Endometrial microvascular endothelial cells (primary cell): ENCODE data around the gene NDUFB8. TPM values are rescaled to one million over a fixed set of nuclear protein-coding genes. Genes with fewer than 3 reads are reported as not detected.
"Not testable (repeated sequence)": the region's sequence is repeated elsewhere in the genome, so short reads cannot be mapped to it uniquely, and the experiment has no call there.

Source experiments
- in situ Hi-C: cut with HindIII; loops from 2 replicates; pipeline ENCODE4 v1.10.0; 2017; ENCODE audit warnings: low sequenced_read_pairs, low pct_unique_long_range_greater_than_20kb; ENCODE audit errors: inconsistent ontology term
- total RNA-seq: library from RNA; depleted of rRNA; stranded (reverse); fragments of >200 nt; gene quantifications from one replicate; pipeline ENCODE4 v1.2.3, GENCODE V29; 2015; ENCODE audit errors: inconsistent ontology term

The NDUFB8 gene
- total RNA-seq = 187 TPM

DNA sequence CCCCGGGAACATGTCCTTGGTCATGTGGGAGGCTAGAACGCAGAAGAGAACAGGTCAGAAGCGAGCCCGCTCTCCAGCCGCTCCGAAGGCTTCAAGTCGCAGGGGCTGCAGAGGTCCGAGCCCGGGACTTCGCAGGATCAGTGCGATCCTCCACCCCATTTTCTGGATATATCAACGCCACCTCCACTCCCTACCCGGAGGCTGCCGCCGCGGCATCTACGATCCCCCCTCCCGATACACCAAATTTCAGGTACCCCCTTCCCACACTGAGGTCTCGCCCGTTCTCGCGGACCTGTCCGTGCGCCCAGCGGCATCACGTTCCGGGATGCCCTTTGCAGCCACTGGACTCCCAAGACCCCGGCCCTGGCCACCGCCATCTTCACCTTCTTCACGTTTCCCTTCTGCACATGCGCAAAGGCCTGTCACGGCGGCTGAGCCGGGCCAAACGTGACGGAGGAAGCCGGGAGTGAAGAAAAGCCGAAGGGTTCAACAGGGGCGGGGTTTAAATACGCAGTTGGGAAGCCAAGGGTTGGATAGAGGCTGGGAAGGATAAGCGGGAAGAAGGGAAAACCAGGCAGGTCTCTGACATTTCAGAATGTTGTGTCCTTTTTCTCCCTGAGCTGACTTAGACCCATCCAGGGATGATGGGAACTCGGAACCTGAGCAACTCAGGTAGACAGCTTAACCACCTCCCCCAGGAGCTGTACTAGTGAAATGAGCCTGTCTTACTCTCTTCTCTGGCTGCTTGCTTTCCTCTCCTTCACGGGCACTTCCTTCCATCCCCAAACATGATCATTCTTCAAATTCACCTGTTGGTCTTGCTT, at the start of gene NDUFB8:
Gene NDUFB8 (minus strand): TSS at position 397 of the 824 bp plus-strand sequence. CDS start 20 bp downstream, at position 377.
- in situ Hi-C loops = no loop called here

DNA sequence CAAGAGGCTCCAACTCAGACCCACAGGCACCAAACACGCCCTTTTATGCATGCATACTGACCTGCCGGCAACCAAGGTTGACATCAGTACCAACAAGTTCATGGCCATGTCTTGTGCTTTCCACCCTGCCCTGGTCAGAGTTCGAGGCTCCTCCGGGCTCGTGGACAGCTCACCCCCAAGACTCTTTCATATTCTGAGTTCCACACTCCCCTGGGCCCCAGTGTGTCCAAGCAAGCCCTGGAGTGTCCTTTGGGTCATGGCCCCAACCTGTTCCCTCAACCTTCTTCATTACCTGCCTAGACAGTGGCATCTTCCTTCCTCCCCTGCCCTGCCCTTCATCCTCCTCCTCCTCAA, 46.6 kb upstream of the NDUFB8 start:
- in situ Hi-C loops = no loop called here

DNA sequence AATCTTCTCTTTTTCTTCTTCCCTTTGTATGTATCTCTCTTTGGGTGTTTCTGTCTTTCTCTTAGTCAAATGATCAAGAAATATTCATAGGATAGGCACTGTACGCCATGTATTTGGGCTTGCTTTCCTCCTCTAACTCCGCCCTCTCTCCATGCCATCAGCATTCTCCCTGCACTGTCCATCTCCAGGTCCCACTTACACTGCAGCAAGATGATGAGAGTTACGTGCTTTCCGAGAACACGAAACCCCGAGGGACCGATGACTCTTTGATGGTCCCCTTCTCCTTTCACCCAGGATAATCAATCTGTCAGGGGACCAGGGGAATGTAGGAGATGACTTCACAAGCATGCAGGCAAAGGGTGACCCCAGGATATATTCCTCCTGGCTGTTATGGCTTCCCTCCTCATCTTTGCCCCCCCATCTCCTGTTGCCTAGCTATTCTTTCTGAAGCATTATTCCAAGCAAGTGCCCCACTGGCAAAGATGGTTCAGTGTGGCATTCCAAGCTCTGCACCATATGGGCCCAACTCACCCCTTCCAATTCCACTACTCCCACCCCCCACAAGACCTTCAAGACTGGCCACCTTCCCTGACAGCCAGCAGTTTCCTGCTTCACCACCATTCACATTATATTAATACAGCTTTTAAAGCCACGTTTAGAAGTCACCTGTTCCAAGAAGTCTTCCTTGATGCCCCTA, 46.1 kb upstream of the NDUFB8 start:
- in situ Hi-C loops = no loop called here

DNA sequence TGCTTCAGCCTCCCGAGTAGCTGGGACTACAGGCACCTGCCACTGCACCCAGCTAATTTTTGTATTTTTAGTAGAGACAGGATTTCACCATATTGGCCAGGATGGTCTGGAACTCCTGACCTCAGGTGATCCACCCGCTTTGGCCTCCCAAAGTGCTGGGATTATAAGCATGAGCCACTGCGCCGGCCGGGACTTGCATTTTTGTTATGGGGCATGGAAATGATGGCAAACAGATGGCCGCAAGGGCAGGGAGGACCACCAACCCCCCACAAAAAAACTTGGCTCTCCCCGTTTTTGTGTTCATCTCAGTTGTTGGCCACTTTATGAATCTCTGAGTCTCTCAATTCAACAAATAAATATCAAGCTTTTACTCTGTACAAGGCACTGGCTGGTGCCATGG, 45.5 kb upstream of the NDUFB8 start:
- in situ Hi-C loops = not testable (repeated sequence)

DNA sequence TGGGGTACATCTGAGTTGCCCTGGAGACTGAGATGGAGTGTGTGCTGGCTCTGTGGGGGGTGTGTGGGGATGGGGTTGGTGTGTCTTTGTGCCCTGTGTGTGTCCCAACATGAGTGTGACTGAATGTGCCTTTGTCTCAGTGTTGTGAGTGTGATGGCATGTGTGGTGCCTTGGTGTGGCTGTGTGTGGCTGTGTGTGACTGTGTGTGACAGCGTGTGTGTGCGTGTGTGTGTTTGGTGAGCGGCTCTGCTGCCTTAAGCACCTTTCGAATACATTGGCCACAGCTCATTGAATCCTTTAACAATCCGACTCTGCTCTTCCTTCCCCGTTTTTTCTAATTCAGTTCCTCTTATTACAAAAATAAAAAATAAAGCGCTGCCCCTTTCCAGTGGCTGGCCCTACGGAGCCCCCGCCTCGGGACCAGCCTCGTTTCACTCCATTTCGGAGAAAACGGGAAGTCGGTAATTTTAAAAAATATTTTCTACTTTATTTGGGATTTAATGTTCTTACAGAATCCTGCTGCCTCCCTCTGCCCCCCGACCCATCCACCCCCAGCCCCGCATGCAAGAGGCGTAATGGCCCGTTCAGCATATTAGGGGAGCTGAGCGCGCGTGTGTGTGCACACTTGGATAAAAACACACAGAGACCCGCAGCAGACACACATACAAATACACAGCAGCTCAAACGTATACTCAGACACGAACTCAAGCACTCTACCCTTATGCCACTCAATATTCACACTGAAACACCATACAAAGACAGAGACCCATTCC, 41.6 kb upstream of the NDUFB8 start:
- in situ Hi-C loops = no loop called here

DNA sequence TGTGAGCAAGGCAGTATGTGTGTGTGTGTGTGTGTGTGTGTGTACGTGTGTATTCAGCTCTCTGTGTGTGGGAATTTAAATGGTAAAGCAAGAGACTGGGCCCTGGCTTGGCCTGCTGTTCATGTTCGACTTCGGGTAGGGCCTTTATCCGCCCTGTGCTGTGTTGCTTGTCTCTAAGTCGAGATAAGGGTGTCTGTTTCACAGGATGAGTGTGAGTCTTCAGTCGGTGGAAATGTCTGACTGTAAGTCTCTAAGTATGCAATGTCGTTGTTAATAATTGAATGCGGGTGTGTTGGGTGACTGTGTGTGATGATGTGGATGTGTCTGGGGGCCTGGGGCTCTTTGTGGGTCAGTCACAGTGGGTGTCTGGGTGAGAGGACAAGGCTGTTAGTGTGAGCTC, 40.8 kb upstream of the NDUFB8 start:
- in situ Hi-C loops = no loop called here

DNA sequence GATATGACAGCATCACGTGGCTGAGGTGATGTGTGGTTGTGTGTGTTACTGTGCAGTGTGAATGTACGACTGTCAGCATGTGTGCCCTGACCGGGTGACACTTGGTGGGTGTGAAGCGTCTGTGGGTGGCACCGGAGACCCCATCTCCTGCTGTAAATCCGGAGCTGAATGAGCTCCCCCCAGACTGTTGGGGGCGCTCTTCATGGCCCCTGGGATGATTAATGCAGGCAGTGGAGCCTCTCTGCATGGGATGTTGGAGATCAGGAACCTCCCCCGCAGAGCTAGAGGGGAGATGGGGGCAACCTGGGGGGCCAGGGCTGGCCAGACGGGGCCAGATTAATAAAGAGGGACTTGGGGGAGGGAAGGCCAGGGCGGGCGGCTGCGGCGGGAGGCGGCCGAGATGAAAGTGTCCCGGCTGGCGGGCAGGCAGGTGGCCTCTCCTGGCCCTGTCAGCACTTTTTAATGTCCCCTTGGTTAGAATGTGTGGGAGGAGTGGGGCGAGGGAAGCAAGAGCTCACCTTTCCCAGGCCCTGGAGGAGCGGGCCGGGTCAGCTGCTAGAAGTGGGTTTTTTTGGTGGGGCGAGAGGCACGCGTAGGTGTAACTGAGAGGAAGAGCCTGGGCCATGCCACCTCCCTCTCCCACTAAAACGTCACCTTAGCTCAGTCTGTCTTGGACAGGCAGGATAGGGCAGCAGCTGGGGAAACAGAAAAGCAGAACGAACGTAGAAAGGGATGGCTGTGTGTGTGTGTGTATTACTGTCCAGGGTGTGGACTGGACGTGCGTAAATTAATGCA, 40.2 kb upstream of the NDUFB8 start:
- in situ Hi-C loops = no loop called here

DNA sequence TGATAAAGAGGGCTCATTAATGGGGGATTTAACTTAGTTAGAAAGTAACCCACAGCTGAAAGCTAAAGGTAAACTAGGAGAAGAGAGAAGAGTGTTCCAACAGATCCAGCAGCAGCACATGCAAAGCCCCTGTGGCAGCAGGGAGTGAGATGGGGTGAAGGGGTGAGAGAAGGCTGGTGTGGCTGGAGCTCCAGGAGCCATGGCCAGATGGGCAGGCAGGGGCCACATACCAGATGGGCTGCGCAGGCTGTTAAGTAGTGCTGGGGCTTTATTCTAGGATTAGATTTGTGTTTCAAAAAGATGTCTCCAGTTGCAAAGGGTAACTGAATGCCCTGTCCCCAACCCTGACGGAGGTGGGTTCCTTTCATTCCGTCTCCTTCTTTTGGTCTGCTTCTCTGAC, 39.2 kb upstream of the NDUFB8 start:
- in situ Hi-C loops = no loop called here

DNA sequence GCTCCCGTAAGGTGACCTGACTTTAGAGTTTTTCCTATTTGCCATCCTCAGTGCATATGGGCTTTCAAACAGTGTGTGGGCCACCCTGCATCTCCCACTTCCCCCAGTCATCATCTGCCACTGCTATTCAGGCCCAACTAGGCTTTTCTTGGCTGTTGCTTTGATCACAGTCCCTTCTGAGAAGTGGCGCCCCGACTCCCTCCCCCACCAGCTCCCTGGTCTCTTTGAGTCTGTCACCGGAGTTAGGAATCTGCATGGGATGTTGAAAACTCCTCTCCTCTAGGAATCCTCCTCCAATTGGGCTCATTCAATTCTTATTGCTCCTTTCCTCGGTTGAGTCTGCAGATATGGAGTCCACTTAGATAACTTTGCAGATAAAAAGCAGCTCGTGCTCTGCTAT, 38.2 kb upstream of the NDUFB8 start:
- in situ Hi-C loops = no loop called here

DNA sequence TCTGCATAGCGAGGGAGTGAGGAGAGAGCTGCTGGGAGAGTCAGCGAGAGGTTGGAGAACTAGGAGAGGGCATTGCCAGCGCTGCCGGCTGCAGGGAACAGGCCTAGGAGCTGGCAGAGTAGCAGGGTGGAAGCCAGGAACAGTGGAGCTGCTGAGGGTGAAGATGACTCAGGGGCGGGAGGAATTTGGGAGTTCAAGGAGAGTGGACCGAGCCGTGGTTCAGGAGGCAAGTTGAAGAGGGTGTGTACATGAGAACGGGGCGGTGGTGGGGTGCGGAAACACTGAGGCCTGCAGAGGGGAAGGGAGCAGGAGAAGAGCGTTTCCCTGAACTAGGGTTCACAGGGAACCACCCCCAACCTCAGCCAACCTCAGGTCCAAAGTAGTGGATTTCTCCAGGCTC, 37.6 kb upstream of the NDUFB8 start:
- in situ Hi-C loops = no loop called here

DNA sequence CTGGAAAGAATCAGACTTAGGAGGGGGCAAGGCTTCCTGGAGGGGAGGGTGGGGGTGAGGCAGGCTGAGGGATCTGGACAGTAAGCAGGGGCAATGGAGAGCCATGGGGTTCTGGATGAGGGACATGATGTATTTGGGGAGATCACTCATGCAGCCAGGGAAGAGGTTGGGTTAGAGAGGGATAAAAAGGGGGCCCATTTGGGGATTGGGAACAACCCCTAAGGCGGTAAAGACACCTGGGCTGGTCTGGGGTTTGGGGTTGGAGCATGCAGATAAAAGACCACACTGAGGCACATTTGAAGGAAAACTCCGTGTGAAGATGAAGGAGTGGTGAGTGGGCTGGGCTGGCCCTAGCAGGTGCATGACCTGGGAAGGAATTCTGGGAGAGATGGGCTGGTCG, 36.9 kb upstream of the NDUFB8 start:
- in situ Hi-C loops = no loop called here

DNA sequence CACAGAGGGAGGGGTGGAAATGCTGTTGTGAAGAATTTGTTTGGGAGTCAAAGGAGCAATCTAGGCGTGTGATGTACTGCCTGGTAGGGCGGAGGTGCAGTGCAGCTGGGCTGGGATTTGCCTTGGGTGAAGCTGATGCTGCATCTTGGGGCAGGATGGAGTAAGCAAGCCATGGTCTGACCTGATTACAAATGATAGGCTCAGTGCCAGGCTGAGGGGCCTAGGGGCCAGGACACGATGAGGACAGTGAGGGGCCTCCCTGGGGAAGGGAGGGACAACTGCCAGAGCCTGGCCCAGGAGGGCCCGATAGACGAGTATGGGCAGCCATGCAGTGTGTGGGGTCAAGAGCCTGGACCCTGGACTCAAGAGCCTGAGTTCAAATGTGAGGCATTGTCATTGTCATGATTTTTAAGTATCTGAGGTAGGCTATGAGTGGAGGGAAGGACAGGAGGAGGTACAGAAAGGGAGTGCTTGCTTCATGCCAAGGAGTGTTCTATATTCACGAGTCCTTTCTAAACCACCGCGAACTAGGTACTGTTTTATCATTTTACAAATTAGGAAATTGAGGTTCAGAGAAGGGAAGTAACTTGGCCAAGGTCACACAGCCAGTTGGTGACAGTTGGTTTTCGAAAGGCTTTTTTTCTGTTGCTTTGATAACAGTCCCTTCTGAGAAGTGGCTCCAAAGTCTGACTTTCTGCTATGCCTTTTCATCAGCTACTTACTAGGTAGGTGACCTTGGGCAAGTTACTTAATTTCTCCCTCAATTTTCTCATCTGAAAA, 35.7 kb upstream of the NDUFB8 start:
- in situ Hi-C loops = no loop called here

DNA sequence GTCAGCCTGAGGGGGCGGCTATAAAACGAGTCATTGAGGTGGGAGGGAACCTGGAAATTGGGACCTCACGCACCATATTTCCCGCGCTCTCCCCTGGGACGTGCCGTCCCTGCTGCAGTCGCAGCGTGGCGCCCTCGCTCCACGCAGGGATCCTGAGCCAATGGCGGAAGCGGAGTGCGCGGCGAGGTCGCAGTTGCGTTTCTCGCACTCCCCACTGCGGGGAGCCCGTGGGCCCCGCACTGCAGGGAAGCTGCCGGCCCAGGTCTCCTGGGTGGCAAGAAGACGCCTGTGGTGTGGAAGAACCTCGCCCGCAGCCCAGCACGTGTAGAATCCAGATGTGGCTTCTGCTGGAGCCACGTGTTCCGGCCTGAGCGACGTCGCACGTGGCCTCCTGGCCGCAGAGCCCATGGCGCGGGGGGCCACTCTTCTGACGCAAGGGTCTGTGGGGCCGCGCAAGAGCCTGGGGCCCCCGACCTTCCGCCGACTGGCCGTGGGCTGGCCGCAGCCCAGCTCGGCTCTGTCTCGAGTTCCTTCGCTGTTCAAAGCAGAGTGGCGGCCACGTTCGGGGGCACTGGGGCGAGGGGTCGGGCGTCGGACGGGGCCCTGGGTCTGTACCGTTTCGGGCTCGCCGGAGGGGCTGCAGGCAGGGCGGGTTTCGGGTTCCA, 32.5 kb upstream of the NDUFB8 start:
- in situ Hi-C loops = no loop called here

DNA sequence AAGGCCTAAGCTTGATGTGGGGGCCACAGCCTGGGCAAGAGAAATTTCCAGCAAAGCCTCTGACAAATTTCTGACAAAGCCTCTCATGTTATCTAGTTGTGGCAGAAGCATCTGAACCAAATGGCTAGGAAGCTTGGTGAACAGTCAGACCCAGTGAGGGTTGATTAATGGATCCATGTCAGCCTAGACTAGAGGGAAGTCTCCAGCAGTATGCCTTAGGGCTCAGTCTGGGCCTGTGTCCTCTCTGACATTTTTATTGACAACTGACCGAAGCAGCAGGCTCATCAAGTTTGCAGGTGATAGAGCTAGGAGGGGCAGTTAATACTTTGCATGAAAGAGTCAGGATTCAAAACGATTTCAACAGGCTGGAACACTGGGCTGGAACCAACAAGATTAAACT, 31.3 kb upstream of the NDUFB8 start:
- in situ Hi-C loops = no loop called here

DNA sequence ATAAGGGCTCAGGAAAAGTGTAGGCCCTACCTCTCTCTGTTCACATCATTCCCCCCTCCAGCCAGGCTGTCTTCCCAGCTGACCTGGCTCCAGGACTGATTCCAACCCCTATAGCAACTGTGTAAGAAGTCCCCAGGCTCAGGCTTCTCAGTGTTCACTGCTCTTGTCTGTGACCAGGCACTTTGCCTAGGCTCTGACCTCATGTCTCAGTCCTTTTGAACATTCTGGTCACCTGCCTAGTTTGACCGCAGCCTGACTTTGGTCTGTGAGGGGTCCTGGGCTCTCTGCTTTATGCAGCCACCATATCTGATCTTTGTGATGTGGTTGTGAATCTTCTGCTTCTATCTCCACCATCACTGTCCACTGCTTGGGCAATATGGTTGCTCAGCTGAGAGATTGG, 30.6 kb upstream of the NDUFB8 start:
- in situ Hi-C loops = no loop called here

DNA sequence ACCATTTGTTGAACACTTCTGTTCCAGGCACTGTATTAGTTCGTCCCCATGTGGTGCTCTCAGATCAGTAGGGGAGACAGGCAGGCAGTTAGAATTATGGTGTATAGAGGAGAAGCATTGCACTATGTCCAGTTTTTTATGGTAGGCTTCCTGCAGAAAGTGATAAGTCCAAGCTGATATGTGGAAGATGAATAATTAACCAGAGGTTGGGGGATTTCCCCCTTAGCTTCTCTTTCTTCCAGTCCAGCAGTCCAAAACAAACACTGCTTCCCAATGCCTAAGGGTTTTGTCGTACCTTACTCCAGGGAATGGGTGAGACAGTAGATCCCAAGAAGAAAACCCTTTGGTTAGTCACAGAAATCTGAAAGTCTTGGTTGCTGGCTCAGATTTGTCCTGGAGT, 25.2 kb upstream of the NDUFB8 start:
- in situ Hi-C loops = no loop called here

DNA sequence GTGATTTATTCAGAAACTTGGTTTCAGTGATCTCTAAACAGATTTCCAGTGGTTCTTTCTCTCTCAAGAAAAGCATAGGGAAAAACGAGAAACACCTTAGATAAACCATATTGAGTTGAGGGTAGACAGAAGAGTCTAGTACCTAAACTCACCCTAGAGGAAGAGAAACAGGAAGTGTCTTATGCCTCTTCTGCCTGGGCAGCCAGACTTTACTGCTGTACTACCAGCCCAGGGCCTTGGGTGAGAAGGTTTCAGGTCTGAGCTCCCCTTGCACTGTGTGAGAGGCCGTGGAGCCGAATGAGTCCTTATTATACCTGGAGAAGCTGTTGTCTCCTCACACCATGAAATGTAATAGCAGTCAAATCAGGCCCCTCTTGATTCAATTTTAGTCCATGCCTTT, 24.3 kb upstream of the NDUFB8 start:
- in situ Hi-C loops = no loop called here

DNA sequence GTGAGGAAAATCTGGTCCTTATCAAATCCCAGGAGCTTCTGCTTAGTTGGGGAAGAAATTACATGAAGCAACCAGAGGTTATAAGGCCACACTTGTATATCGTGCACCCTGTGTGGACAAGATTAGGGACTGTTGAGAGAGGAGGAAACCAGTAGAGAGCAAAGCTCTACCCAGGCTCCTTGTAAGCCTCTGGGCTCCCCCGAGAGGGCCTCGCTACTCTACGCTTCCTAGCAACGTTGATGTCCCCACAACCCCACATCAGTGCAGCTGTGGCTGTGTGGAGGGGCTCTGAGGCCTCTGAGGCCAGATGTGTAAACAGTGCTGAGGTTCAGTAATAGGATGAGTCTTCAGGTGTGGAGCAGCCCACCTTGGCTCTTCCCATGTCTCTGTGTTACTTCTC, 22.1 kb upstream of the NDUFB8 start:
- in situ Hi-C loops = no loop called here
